H1 (cell line): ENCODE data around the gene CUBN. TPM values are rescaled to one million over a fixed set of nuclear protein-coding genes. Genes with fewer than 3 reads are reported as not detected.

ENCODE experiments used
- CTCF ChIA-PET: fragments of 300-600 bp; sonication (Branson Sonifier 250); formaldehyde crosslinking; loops from one replicate; lab custom pipeline; 2021; ENCODE audit not compliant: partially characterized antibody; lab: Charles Lee
- POLR2A ChIA-PET: fragments of 300-600 bp; sonication (Branson Sonifier 250); formaldehyde crosslinking; loops from one replicate; lab custom pipeline; 2021; ENCODE audit warnings: inconsistent platforms; ENCODE audit not compliant: partially characterized antibody; lab: Charles Lee
- DNase-seq, 2 experiments: peaks; one replicate each; pipeline versions ENCODE4 v3.0.0 to v3.0.0-alpha.2; 2010 to 2022; ENCODE audit warnings: low spot score in 2 of 2, low read depth in 1 of 2, mixed read lengths in 1 of 2
- FAIRE-seq: peaks from 2 replicates; lab custom pipeline; 2011; peaks lifted over from hg19 to GRCh38; lab: Jason Lieb, UNC
- H2AFZ ChIP-seq: 2 replicates; pipeline ENCODE4 v1.8.1; 2012; ENCODE audit warnings: low read length, inconsistent platforms
- H2AK5ac ChIP-seq: 2 replicates; pipeline ENCODE4 v1.6.1; 2013; ENCODE audit warnings: low read depth, low read length
- H2BK120ac ChIP-seq: replicated peaks from 2 replicates; pipeline ENCODE3; 2013; ENCODE audit warnings: low read depth, low read length, inconsistent platforms
- H2BK12ac ChIP-seq: 2 replicates; pipeline ENCODE4 v1.6.1; 2013; ENCODE audit warnings: low read depth, low read length
- H2BK15ac ChIP-seq: 2 replicates; pipeline ENCODE4 v1.6.1; 2013; ENCODE audit warnings: low read length
- H2BK20ac ChIP-seq: 2 replicates; pipeline ENCODE4 v1.6.1; 2013; ENCODE audit warnings: low read length
- H2BK5ac ChIP-seq: 2 replicates; pipeline ENCODE4 v1.6.1; 2013; ENCODE audit warnings: low read depth, low read length
- H3K14ac ChIP-seq: 2 replicates; pipeline ENCODE4 v1.6.1; 2013; ENCODE audit warnings: inconsistent platforms; ENCODE audit not compliant: insufficient read length
- H3K18ac ChIP-seq: 2 replicates; pipeline ENCODE4 v1.6.1; 2013; ENCODE audit warnings: low read length; ENCODE audit errors: extremely low read depth
- H3K23ac ChIP-seq: 2 replicates; pipeline ENCODE4 v1.6.1; 2013; ENCODE audit warnings: inconsistent platforms; ENCODE audit not compliant: insufficient read length
- H3K23me2 ChIP-seq: 2 replicates; pipeline ENCODE4 v1.6.1; 2013; ENCODE audit warnings: low read depth, low read length
- H3K27ac ChIP-seq: 2 replicates; pipeline ENCODE4 v1.6.1; 2011; ENCODE audit warnings: low read depth, low read length, inconsistent platforms
- H3K27me3 ChIP-seq, 4 experiments: replicated peaks in 1 of 4; 1 replicate in 1 of 4; 2 replicates in 3 of 4; pipeline versions ENCODE4 v1.6.1 to v1.8.1; 2011 to 2013; ENCODE audit warnings: low read length in 3 of 4, mild to moderate bottlenecking in 3 of 4, inconsistent platforms in 2 of 4, mixed read lengths in 2 of 4, moderate library complexity in 1 of 4; ENCODE audit not compliant: control insufficient read depth in 3 of 4, insufficient read depth in 3 of 4; ENCODE audit errors: extremely low read depth in 1 of 4
- H3K36me3 ChIP-seq, 4 experiments: 2 replicates each; pipeline versions ENCODE4 v1.6.1 to v1.8.1; 2011 to 2013; ENCODE audit warnings: mild to moderate bottlenecking in 4 of 4, low read length in 3 of 4, moderate library complexity in 2 of 4, control low read depth in 1 of 4, inconsistent platforms in 1 of 4; ENCODE audit not compliant: insufficient read depth in 4 of 4, control insufficient read depth in 2 of 4
- H3K4ac ChIP-seq: replicated peaks from 2 replicates; pipeline ENCODE3; 2013; ENCODE audit warnings: low read length, low read depth, mixed read lengths, inconsistent platforms; ENCODE audit not compliant: insufficient read length
- H3K4me1 ChIP-seq, 4 experiments: replicated peaks in 1 of 4; 1 replicate in 1 of 4; 2 replicates in 3 of 4; pipeline versions ENCODE4 v1.6.1 to v1.8.1; 2011 to 2013; ENCODE audit warnings: low read length in 3 of 4, inconsistent platforms in 2 of 4, mixed read lengths in 1 of 4; ENCODE audit not compliant: insufficient read depth in 4 of 4, control insufficient read depth in 3 of 4
- H3K4me2 ChIP-seq, 2 experiments: 2 replicates each; pipeline versions ENCODE4 v1.6.1 to v1.8.1; 2011 to 2013; ENCODE audit warnings: low read depth in 2 of 2, low read length in 2 of 2, control low read depth in 1 of 2, inconsistent platforms in 1 of 2, mild to moderate bottlenecking in 1 of 2; ENCODE audit not compliant: insufficient read depth in 1 of 2
- H3K4me3 ChIP-seq, 4 experiments: fragments of 200-600, 300-600 bp in 1 of 4; sonication (generic), shearing (Covaris generic), sonication (Bioruptor Twin) in 1 of 4; 2 replicates each; pipeline versions ENCODE4 v1.5.1 to v1.8.1; 2011 to 2016; ENCODE audit warnings: low read length in 4 of 4, low read depth in 3 of 4, control low read depth in 2 of 4, inconsistent platforms in 2 of 4, mild to moderate bottlenecking in 2 of 4, mixed read lengths in 1 of 4, moderate library complexity in 1 of 4; ENCODE audit not compliant: insufficient read depth in 2 of 4; ENCODE audit errors: extremely low read depth in 1 of 4
- H3K56ac ChIP-seq: replicated peaks from 2 replicates; pipeline ENCODE3; 2013; ENCODE audit warnings: low read depth, mild to moderate bottlenecking, mixed read lengths, low read length, inconsistent platforms; ENCODE audit not compliant: insufficient read length
- H3K79me1 ChIP-seq: 2 replicates; pipeline ENCODE4 v1.6.1; 2013; ENCODE audit warnings: low read depth, low read length, control low read depth
- H3K79me2 ChIP-seq, 2 experiments: 2 replicates each; pipeline versions ENCODE4 v1.6.1 to v1.8.1; 2012 to 2013; ENCODE audit warnings: low read length in 2 of 2, mild to moderate bottlenecking in 2 of 2, inconsistent platforms in 1 of 2; ENCODE audit not compliant: insufficient read depth in 2 of 2, control insufficient read depth in 1 of 2
- H3K9ac ChIP-seq, 4 experiments: replicated peaks in 1 of 4; 1 replicate in 1 of 4; 2 replicates in 3 of 4; pipeline versions ENCODE4 v1.6.1 to v1.8.1; 2011 to 2013; ENCODE audit warnings: low read depth in 3 of 4, low read length in 3 of 4, control low read depth in 2 of 4, mild to moderate bottlenecking in 2 of 4, moderate library complexity in 2 of 4, inconsistent platforms in 1 of 4; ENCODE audit errors: extremely low read depth in 1 of 4
- H3K9me3 ChIP-seq, 2 experiments: 2 replicates each; pipeline versions ENCODE4 v1.6.1 to v1.8.1; 2012 to 2013; ENCODE audit warnings: mild to moderate bottlenecking in 2 of 2, moderate library complexity in 2 of 2, control low read depth in 1 of 2, inconsistent platforms in 1 of 2, low read depth in 1 of 2, low read length in 1 of 2, mixed read lengths in 1 of 2; ENCODE audit not compliant: insufficient read depth in 2 of 2
- H4K20me1 ChIP-seq, 2 experiments: replicated peaks in 1 of 2; 2 replicates each; pipeline versions ENCODE3 to v1.8.1; 2011 to 2013; ENCODE audit warnings: inconsistent platforms in 2 of 2, low read length in 2 of 2, mild to moderate bottlenecking in 1 of 2; ENCODE audit not compliant: insufficient read depth in 2 of 2, control insufficient read depth in 1 of 2
- H4K5ac ChIP-seq: 2 replicates; pipeline ENCODE4 v1.6.1; 2013; ENCODE audit warnings: low read length, low read depth, mixed read lengths, inconsistent platforms; ENCODE audit not compliant: insufficient read length
- H4K8ac ChIP-seq: 2 replicates; pipeline ENCODE4 v1.8.0; 2013; ENCODE audit warnings: mild to moderate bottlenecking, moderate library complexity, low read length, inconsistent platforms; ENCODE audit not compliant: insufficient read depth; ENCODE audit errors: extremely low read depth
- H4K91ac ChIP-seq: replicated peaks from 2 replicates; pipeline ENCODE3; 2013; ENCODE audit warnings: low read length, mixed read lengths, inconsistent platforms; ENCODE audit not compliant: insufficient read length
- CTBP2 ChIP-seq: IDR thresholded peaks from 2 replicates; pipeline ENCODE4 v1.7.0; 2011; ENCODE audit warnings: borderline replicate concordance, mild to moderate bottlenecking, moderate library complexity, mixed read lengths, low read length; ENCODE audit not compliant: insufficient read depth, insufficient read length
- HDAC6 ChIP-seq: IDR thresholded peaks from one replicate; pipeline ENCODE4 v1.7.1; 2012; ENCODE audit warnings: low read depth, mild to moderate bottlenecking, inconsistent platforms, low read length, moderate library complexity
- KDM1A ChIP-seq: fragments of 200-600, 300-600 bp; sonication (generic); IDR thresholded peaks from 2 replicates; pipeline ENCODE4 v1.7.1; 2016; ENCODE audit warnings: mild to moderate bottlenecking, low read length, borderline replicate concordance
- POLR2A ChIP-seq, 2 experiments: IDR thresholded peaks; 1 replicate in 1 of 2; 2 replicates in 1 of 2; pipeline ENCODE4 v1.6.1; 2011; ENCODE audit warnings: low read depth in 2 of 2, low read length in 2 of 2, mild to moderate bottlenecking in 2 of 2; ENCODE audit errors: control extremely low read depth in 1 of 2
- POLR2AphosphoS5 ChIP-seq: IDR thresholded peaks from 2 replicates; pipeline ENCODE4 v1.6.1; 2011; ENCODE audit warnings: low read depth, low read length
- RAD21 ChIP-seq, 2 experiments: IDR thresholded peaks in 1 of 2; conservative IDR thresholded peaks in 1 of 2; 2 replicates each; pipeline ENCODE4 v1.6.1; 2011; ENCODE audit warnings: low read depth in 2 of 2, low read length in 2 of 2, improper control_type of control experiment in 1 of 2, inconsistent platforms in 1 of 2, mild to moderate bottlenecking in 1 of 2, moderate library complexity in 1 of 2
- RXRA ChIP-seq: IDR thresholded peaks from 2 replicates; pipeline ENCODE4 v1.6.1; 2011; ENCODE audit warnings: low read depth, mild to moderate bottlenecking, low read length, moderate library complexity; ENCODE audit not compliant: insufficient read depth
- SIRT6 ChIP-seq: IDR thresholded peaks from one replicate; pipeline ENCODE4 v1.7.1; 2012; ENCODE audit warnings: low read length, inconsistent platforms
- SIX5 ChIP-seq: IDR thresholded peaks from 2 replicates; pipeline ENCODE4 v1.6.1; 2011; ENCODE audit warnings: mild to moderate bottlenecking, low read depth, low read length
- TAF1 ChIP-seq: IDR thresholded peaks from 2 replicates; pipeline ENCODE4 v1.6.1; 2011; ENCODE audit warnings: mild to moderate bottlenecking, low read depth, low read length
- YY1 ChIP-seq: IDR thresholded peaks from 2 replicates; pipeline ENCODE4 v1.6.1; 2011; ENCODE audit warnings: low read depth, mild to moderate bottlenecking, low read length
- WGBS, 2 experiments: shearing (Covaris generic) in 1 of 2; methylation state at CpG; one replicate each; pipeline versions ENCODE4 v1.1.6 to v1.1.7; 2013 to 2015; ENCODE audit warnings: low lambda C conversion rate in 2 of 2, mixed read lengths in 2 of 2, inconsistent platforms in 1 of 2, low coverage in 1 of 2, missing lambda C conversion rate in 1 of 2; ENCODE audit not compliant: insufficient replicate concordance in 2 of 2, insufficient coverage in 1 of 2, insufficient read length in 1 of 2; ENCODE audit errors: extremely low coverage in 1 of 2, missing lambda C conversion rate in 1 of 2; 5-methylcytosine and 5-hydroxymethylcytosine counted together
- polyA plus RNA-seq, 7 experiments: library from polyadenylated mRNA; depleted of rRNA in 3 of 7; stranded (reverse) in 5 of 7; unstranded in 2 of 7; fragments of >200 nt in 5 of 7; fragments of 200-250 nt in 2 of 7; gene quantifications; 1 replicate in 5 of 7; 2 replicates in 1 of 7; 4 replicates in 1 of 7; pipeline versions ENCODE4 v1.2.1 to v1.2.3, GENCODE V29; 2011 to 2013; ENCODE audit warnings: missing spikeins in 2 of 7, mixed read lengths in 2 of 7
- total RNA-seq: library from RNA; stranded (reverse); fragmentation: NEBNext Ultra II Directional; extraction: Animal tissue kit (Norgen Biotek cat#: 25700); gene quantifications from 2 replicates; pipeline ENCODE4 v1.2.1, GENCODE V29; 2021

Gene CUBN
- total and polyA plus RNA-seq, 2 of the 8 experiments (the other 6 are each of a cell fraction or from before 2014, with no cell fraction given): 0.04 to 0.08 TPM

DNA sequence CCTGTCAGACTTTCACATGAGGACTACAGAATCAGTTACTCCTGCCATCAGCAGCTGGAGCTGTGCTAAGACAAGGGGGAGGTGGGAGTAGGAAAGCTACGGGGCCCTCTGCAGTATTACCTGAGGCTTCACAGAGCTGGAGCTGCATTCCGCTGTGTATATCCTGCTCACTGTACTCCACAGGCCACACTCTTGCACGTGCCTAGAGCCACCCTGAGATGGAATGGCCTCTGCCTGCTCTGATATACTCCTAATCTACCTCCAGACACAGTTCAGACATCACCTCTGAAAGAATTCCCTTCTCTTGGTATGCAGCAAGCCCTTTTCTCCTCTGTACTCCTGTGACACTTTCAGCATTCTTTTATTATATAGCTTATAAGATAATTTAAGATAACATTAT is 37.1 kb upstream of the CUBN start:
- Histone ChIP-seq H3K4ac (no peak overlapping the region), H2BK15ac (no peak overlapping the region), H3K56ac (no peak overlapping the region), H3K79me1 (no peaks in the 10 kb centered on the region), H2BK12ac (no peak overlapping the region), H4K91ac (no peak overlapping the region), H3K27me3 (no peaks in the 10 kb centered on the region), H2BK5ac (no peak overlapping the region), H3K4me2 (no peak overlapping the region), H2AK5ac (no peak overlapping the region), H3K23me2 (no peaks in the 10 kb centered on the region), H3K14ac (no peak overlapping the region), H3K23ac (no peak overlapping the region), H2BK120ac (no peak overlapping the region), H3K9me3 (no peaks in the 10 kb centered on the region), H3K4me3 (no peak overlapping the region), H3K27ac (no peak overlapping the region; the same call in 1 of the 2 replicates), H3K9ac (no peak overlapping the region), H3K36me3 (no peaks in the 10 kb centered on the region; a peak in 2 of 8 replicates), H3K79me2 (no peaks in the 10 kb centered on the region), H2AFZ (no peak overlapping the region), H4K5ac (no peak overlapping the region), H3K4me1 (no peaks in the 10 kb centered on the region), H3K18ac (no peak overlapping the region), H4K20me1 (no peaks in the 10 kb centered on the region), H2BK20ac (no peak overlapping the region), H4K8ac (no peak overlapping the region)
- FAIRE-seq (no peak), DNase-seq (no peak)
- ChIA-PET CTCF (interaction anchor here (0.7 kb wide), 1 partner anchor 86 kb away, joined by 3 read pairs; no protein-coding TSS in a partner anchor), POLR2A (interaction anchor here (1.0 kb wide), 1 partner anchor 9 kb away, joined by 3 read pairs; no protein-coding TSS in a partner anchor)
- no peak for TF ChIP-seq CTBP2
- TF ChIP-seq HDAC6: no peak
- no peak for TF ChIP-seq RAD21 (IDR thresholded peaks at IDR 0.05 in 1 of 2, conservative IDR thresholded peaks at IDR 0.05 in 1 of 2; ENCODE audit: low read depth in 2 of 2, low read length in 2 of 2)
- no peak for TF ChIP-seq SIRT6
- no peak for TF ChIP-seq KDM1A
- TF ChIP-seq RXRA: no peak
- no peak for TF ChIP-seq POLR2AphosphoS5
- TF ChIP-seq POLR2A (IDR thresholded peaks at IDR 0.05; ENCODE audit: control extremely low read depth in 1 of 2, low read depth in 2 of 2, low read length in 2 of 2): no peak
- TF ChIP-seq YY1: no peak
- TF ChIP-seq TAF1: no peak
- TF ChIP-seq SIX5: no peak
- 86% methylated on average over 3 of the region's 3 CpGs; no CpG with 5 or more reads in 1 of the 2 experiments for WGBS, 2 experiments
